A549 (cell line): ENCODE measurements around the gene ZNF814.
"Not testable (repeated sequence)": the region's sequence is repeated elsewhere in the genome, so short reads cannot be mapped to it uniquely, and the experiment has no call there.

ENCODE experiments used
- BHLHE40 ChIP-seq: IDR thresholded peaks from 2 replicates; pipeline ENCODE4 v1.6.1; 2012; ENCODE audit warnings: low read depth, low read length, inconsistent platforms
- CBX8 ChIP-seq: fragments of 200-600 bp; sonication (generic); IDR thresholded peaks from 2 replicates; pipeline ENCODE4 v1.6.1; 2016
- CTCF ChIP-seq: fragments of >200 bp; sonication (Bioruptor Twin); formaldehyde crosslinking; IDR thresholded peaks from 3 replicates; pipeline ENCODE4 v1.5.1; 2016
- EP300 ChIP-seq, 2 experiments: fragments of >200 bp; sonication (Bioruptor Twin); formaldehyde crosslinking; IDR thresholded peaks; 2 replicates in 1 of 2; 3 replicates in 1 of 2; pipeline ENCODE4 v1.6.1; 2016 to 2017
- PBX3 ChIP-seq: IDR thresholded peaks from 2 replicates; pipeline ENCODE4 v1.6.1; 2012
- POLR2A ChIP-seq: IDR thresholded peaks from 2 replicates; pipeline ENCODE4 v1.6.1; 2012; ENCODE audit warnings: mild to moderate bottlenecking, low read length
- RAD21 ChIP-seq, 2 experiments: fragments of >200 bp in 1 of 2; sonication (Bioruptor Twin) in 1 of 2; formaldehyde crosslinking in 1 of 2; IDR thresholded peaks in 1 of 2; conservative IDR thresholded peaks in 1 of 2; 2 replicates in 1 of 2; 3 replicates in 1 of 2; pipeline ENCODE4 v1.6.1; 2012 to 2018; ENCODE audit warnings: inconsistent platforms in 1 of 2
- SMC3 ChIP-seq: fragments of >200 bp; sonication (Bioruptor Twin); formaldehyde crosslinking; IDR thresholded peaks from 3 replicates; pipeline ENCODE4 v1.6.1; 2018; ENCODE audit warnings: inconsistent platforms

GRCh38 chr19:57847164-57847563 is 41.7 kb downstream of the ZNF814 start:
- not testable (repeated sequence) for TF ChIP-seq SMC3; CTCF; RAD21 (conservative IDR thresholded peaks at IDR 0.05 in 1 of 2, IDR thresholded peaks at IDR 0.05 in 1 of 2); EP300 (IDR thresholded peaks at IDR 0.05); BHLHE40; CBX8; POLR2A; PBX3
